Stimulated activated naive CD4-positive, alpha-beta T cell treated with Interleukin-2 at 50 U/mL for 16 hours (primary cell): ENCODE measurements around the gene ABITRAM.
"Not testable (repeated sequence)": the region's sequence is repeated elsewhere in the genome, so short reads cannot be mapped to it uniquely, and the experiment has no call there.

Experiments
- DNase-seq: peaks from one replicate; lab custom pipeline; 2025; lab: John Stamatoyannopoulos, UW

ABITRAM gene

GRCh38 chr9:108934323-108934893 lies at the start of gene ABITRAM:
TSS of gene ABITRAM (plus strand) at chr9:108934400. CDS start at chr9:108934487, 87 bp downstream.
- DNase-seq = peak; percentile 81

- DNase-seq = no peak
Measured at GRCh38 chr9:108884701-108885100, 49.5 kb upstream of the ABITRAM start.

- peak; percentile 2 for DNase-seq
Measured at GRCh38 chr9:108885643-108886348, 48.4 kb upstream of the ABITRAM start.

- DNase-seq = not testable (repeated sequence)
Measured at GRCh38 chr9:108886594-108887271, 47.5 kb upstream of the ABITRAM start.

GRCh38 chr9:108889649-108890067 lies 44.5 kb upstream of the ABITRAM start:
- no peak for DNase-seq

- DNase-seq = no peak
Measured at GRCh38 chr9:108894225-108894997, 39.8 kb upstream of the ABITRAM start.

GRCh38 chr9:108897324-108898096 lies 36.7 kb upstream of the ABITRAM start:
- no peak for DNase-seq

GRCh38 chr9:108899023-108899695 lies 35.0 kb upstream of the ABITRAM start:
- not testable (repeated sequence) for DNase-seq

GRCh38 chr9:108900176-108900575 lies 34.0 kb upstream of the ABITRAM start:
- DNase-seq = no peak

- DNase-seq = no peak
Measured at GRCh38 chr9:108903420-108904103, 30.6 kb upstream of the ABITRAM start.

GRCh38 chr9:108904161-108904560 lies 30.0 kb upstream of the ABITRAM start:
- no peak for DNase-seq

- DNase-seq = no peak
Measured at GRCh38 chr9:108905494-108905893, 28.7 kb upstream of the ABITRAM start.

- DNase-seq = no peak
Measured at GRCh38 chr9:108910402-108910801, 23.8 kb upstream of the ABITRAM start.

GRCh38 chr9:108910914-108911313 lies 23.3 kb upstream of the ABITRAM start:
- DNase-seq = no peak

- no peak for DNase-seq
Measured at GRCh38 chr9:108911820-108912219, 22.4 kb upstream of the ABITRAM start.

- DNase-seq = no peak
Measured at GRCh38 chr9:108913391-108913790, 20.8 kb upstream of the ABITRAM start.

GRCh38 chr9:108919517-108919916 lies 14.7 kb upstream of the ABITRAM start:
- DNase-seq = no peak

- DNase-seq = not testable (repeated sequence)
Measured at GRCh38 chr9:108920401-108920800, 13.8 kb upstream of the ABITRAM start.

GRCh38 chr9:108921200-108921599 lies 13.0 kb upstream of the ABITRAM start:
- DNase-seq = no peak

GRCh38 chr9:108924466-108924865 lies 9.7 kb upstream of the ABITRAM start:
- DNase-seq = no peak
